A673 (cell line): Measurements from ENCODE around the gene PRSS53.

Experiments
- EZH2 ChIP-seq: fragments of 200-600 bp; sonication (generic); IDR thresholded peaks from 2 replicates; pipeline ENCODE4 v1.6.1; 2017; ENCODE audit warnings: borderline replicate concordance, low read depth, mild to moderate bottlenecking, mixed read lengths, antibody characterized with exemption, low read length; ENCODE audit not compliant: poor library complexity, severe bottlenecking
- TF ChIP-seq, protein P1 (sequence below): fragments of 300-800, 200-600 bp; sonication (generic); conservative IDR thresholded peaks from 2 replicates; pipeline ENCODE4 v1.5.1; 2017; ENCODE audit warnings: low read depth, mild to moderate bottlenecking, antibody characterized with exemption, low read length, moderate library complexity, mixed read lengths

- TF ChIP-seq, protein P1, sequence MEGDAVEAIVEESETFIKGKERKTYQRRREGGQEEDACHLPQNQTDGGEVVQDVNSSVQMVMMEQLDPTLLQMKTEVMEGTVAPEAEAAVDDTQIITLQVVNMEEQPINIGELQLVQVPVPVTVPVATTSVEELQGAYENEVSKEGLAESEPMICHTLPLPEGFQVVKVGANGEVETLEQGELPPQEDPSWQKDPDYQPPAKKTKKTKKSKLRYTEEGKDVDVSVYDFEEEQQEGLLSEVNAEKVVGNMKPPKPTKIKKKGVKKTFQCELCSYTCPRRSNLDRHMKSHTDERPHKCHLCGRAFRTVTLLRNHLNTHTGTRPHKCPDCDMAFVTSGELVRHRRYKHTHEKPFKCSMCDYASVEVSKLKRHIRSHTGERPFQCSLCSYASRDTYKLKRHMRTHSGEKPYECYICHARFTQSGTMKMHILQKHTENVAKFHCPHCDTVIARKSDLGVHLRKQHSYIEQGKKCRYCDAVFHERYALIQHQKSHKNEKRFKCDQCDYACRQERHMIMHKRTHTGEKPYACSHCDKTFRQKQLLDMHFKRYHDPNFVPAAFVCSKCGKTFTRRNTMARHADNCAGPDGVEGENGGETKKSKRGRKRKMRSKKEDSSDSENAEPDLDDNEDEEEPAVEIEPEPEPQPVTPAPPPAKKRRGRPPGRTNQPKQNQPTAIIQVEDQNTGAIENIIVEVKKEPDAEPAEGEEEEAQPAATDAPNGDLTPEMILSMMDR: no peak
- no peak for TF ChIP-seq EZH2
These were observed 7.9 kb downstream of the PRSS53 start for GRCh38 chr16:31080756-31081419.
